HEK293 (cell line): ENCODE data around the gene ODR4.
A peak's percentile ranks its signal among the peaks of the same experiment; 100 is the strongest.

Experiments
- GLI4 ChIP-seq: fragments of 450-650 bp; formaldehyde crosslinking; IDR thresholded peaks from 2 replicates; pipeline ENCODE4 v1.5.1; 2016; ENCODE audit warnings: missing biosample characterization, missing genetic modification characterization
- HOXD13 ChIP-seq: sonication (generic); formaldehyde crosslinking; IDR thresholded peaks from 2 replicates; pipeline ENCODE4 v1.8.0; 2022; ENCODE audit warnings: missing genetic modification reagents, borderline replicate concordance
- RBAK ChIP-seq: fragments of 450-650 bp; formaldehyde crosslinking; IDR thresholded peaks from 2 replicates; pipeline ENCODE4 v1.5.1; 2016; ENCODE audit warnings: missing biosample characterization, missing genetic modification characterization
- ZFP3 ChIP-seq: fragments of 450-650 bp; formaldehyde crosslinking; IDR thresholded peaks from 2 replicates; pipeline ENCODE4 v1.5.1; 2016; ENCODE audit warnings: low read depth, missing biosample characterization, missing genetic modification characterization
- ZFP37 ChIP-seq: fragments of 450-650 bp; formaldehyde crosslinking; IDR thresholded peaks from 2 replicates; pipeline ENCODE4 v1.5.1; 2016; ENCODE audit warnings: missing biosample characterization, missing genetic modification characterization
- ZFP69B ChIP-seq: fragments of 450-650 bp; formaldehyde crosslinking; IDR thresholded peaks from 2 replicates; pipeline ENCODE4 v1.5.1; 2016; ENCODE audit warnings: missing biosample characterization, missing genetic modification characterization
- ZNF146 ChIP-seq: fragments of 450-650 bp; formaldehyde crosslinking; IDR thresholded peaks from 2 replicates; pipeline ENCODE4 v1.5.1; 2016; ENCODE audit warnings: missing biosample characterization, missing genetic modification characterization
- ZNF19 ChIP-seq: fragments of 450-650 bp; formaldehyde crosslinking; IDR thresholded peaks from 2 replicates; pipeline ENCODE4; 2016; ENCODE audit warnings: missing biosample characterization, missing genetic modification characterization, low read depth
- ZNF214 ChIP-seq: fragments of 450-650 bp; formaldehyde crosslinking; IDR thresholded peaks from 2 replicates; pipeline ENCODE4 v1.5.1; 2017; ENCODE audit warnings: missing biosample characterization, mild to moderate bottlenecking, missing genetic modification characterization, borderline replicate concordance
- ZNF280C ChIP-seq: fragments of 450-650 bp; formaldehyde crosslinking; IDR thresholded peaks from 2 replicates; pipeline ENCODE4 v1.5.1; 2016; ENCODE audit warnings: missing biosample characterization, missing genetic modification characterization
- ZNF324 ChIP-seq: fragments of 450-650 bp; formaldehyde crosslinking; IDR thresholded peaks from 2 replicates; pipeline ENCODE4 v1.5.1; 2016; ENCODE audit warnings: missing biosample characterization, missing genetic modification characterization
- ZNF366 ChIP-seq: fragments of 450-650 bp; formaldehyde crosslinking; conservative IDR thresholded peaks from 2 replicates; pipeline ENCODE4 v1.5.1; 2016; ENCODE audit warnings: missing biosample characterization, missing genetic modification characterization
- ZNF580 ChIP-seq: fragments of 450-650 bp; formaldehyde crosslinking; IDR thresholded peaks from 2 replicates; pipeline ENCODE4 v1.5.1; 2016; ENCODE audit warnings: missing biosample characterization, missing genetic modification characterization
- ZNF654 ChIP-seq: fragments of 450-650 bp; formaldehyde crosslinking; IDR thresholded peaks from 2 replicates; pipeline ENCODE4 v1.5.1; 2016; ENCODE audit warnings: low read depth, missing biosample characterization, missing genetic modification characterization
- ZNF704 ChIP-seq: fragments of 450-650 bp; formaldehyde crosslinking; IDR thresholded peaks from 2 replicates; pipeline ENCODE4 v1.5.1; 2016; ENCODE audit warnings: missing biosample characterization, missing genetic modification characterization
- ZNF768 ChIP-seq: fragments of 450-650 bp; formaldehyde crosslinking; IDR thresholded peaks from 2 replicates; pipeline ENCODE4 v1.5.1; 2018; ENCODE audit warnings: missing biosample characterization, mild to moderate bottlenecking, missing genetic modification characterization
- ZSCAN16 ChIP-seq: fragments of 450-650 bp; formaldehyde crosslinking; IDR thresholded peaks from 2 replicates; pipeline ENCODE4 v1.5.1; 2016; ENCODE audit warnings: missing biosample characterization, missing genetic modification characterization
- TF ChIP-seq, protein P1 (sequence below): fragments of 450-650 bp; formaldehyde crosslinking; IDR thresholded peaks from 2 replicates; pipeline ENCODE4 v1.5.1; 2016; ENCODE audit warnings: missing biosample characterization, missing genetic modification characterization
- TF ChIP-seq, protein P2 (sequence below): fragments of 450-650 bp; formaldehyde crosslinking; IDR thresholded peaks from 2 replicates; pipeline ENCODE4 v1.5.1; 2016; ENCODE audit warnings: missing biosample characterization, missing genetic modification characterization
- TF ChIP-seq, protein P3 (sequence below): fragments of 450-650 bp; formaldehyde crosslinking; IDR thresholded peaks from 2 replicates; pipeline ENCODE4 v1.5.1; 2016; ENCODE audit warnings: missing biosample characterization, missing genetic modification characterization
- TF ChIP-seq, protein P4 (sequence below): fragments of 450-650 bp; formaldehyde crosslinking; IDR thresholded peaks from 2 replicates; pipeline ENCODE4 v1.5.1; 2016; ENCODE audit warnings: missing biosample characterization, missing genetic modification characterization
- TF ChIP-seq, protein P5 (sequence below): fragments of 450-650 bp; formaldehyde crosslinking; IDR thresholded peaks from 2 replicates; pipeline ENCODE4 v1.5.1; 2016; ENCODE audit warnings: missing biosample characterization, missing genetic modification characterization, borderline replicate concordance

ODR4 gene

GRCh38 chr1:186375152-186375928 lies at the start of gene ODR4, which contains the start of gene TPR (continued):
- no peak for TF ChIP-seq ZNF768 (tag by site-specific recombination)
- TF ChIP-seq GLI4 (tag by site-specific recombination): no peak
- peak; percentile 83 for TF ChIP-seq ZNF324
- TF ChIP-seq ZNF146 (tag by site-specific recombination): 0 out of 2 replicates have a peak, but pooled peaks have one; percentile 3
- TF ChIP-seq ZNF366 (tag by site-specific recombination): peak; percentile 53; the same call in 1 of the 2 replicates
- TF ChIP-seq ZNF654 (tag by site-specific recombination): peak; percentile 61
- peak; percentile 57; the same call in 1 of the 2 replicates for TF ChIP-seq ZNF580 (tag by site-specific recombination)
- TF ChIP-seq ZFP3 (tag by site-specific recombination): no peak
- TF ChIP-seq, protein P1, sequence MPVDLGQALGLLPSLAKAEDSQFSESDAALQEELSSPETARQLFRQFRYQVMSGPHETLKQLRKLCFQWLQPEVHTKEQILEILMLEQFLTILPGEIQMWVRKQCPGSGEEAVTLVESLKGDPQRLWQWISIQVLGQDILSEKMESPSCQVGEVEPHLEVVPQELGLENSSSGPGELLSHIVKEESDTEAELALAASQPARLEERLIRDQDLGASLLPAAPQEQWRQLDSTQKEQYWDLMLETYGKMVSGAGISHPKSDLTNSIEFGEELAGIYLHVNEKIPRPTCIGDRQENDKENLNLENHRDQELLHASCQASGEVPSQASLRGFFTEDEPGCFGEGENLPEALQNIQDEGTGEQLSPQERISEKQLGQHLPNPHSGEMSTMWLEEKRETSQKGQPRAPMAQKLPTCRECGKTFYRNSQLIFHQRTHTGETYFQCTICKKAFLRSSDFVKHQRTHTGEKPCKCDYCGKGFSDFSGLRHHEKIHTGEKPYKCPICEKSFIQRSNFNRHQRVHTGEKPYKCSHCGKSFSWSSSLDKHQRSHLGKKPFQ (tag by site-specific recombination): peak; percentile 84; the same call in 1 of the 2 replicates
- no peak for TF ChIP-seq HOXD13 (CRISPR knock-in tag)
- TF ChIP-seq ZSCAN16 (tag by site-specific recombination): 0 out of 2 replicates have a peak, but pooled peaks have one; percentile 62
- TF ChIP-seq, protein P2, sequence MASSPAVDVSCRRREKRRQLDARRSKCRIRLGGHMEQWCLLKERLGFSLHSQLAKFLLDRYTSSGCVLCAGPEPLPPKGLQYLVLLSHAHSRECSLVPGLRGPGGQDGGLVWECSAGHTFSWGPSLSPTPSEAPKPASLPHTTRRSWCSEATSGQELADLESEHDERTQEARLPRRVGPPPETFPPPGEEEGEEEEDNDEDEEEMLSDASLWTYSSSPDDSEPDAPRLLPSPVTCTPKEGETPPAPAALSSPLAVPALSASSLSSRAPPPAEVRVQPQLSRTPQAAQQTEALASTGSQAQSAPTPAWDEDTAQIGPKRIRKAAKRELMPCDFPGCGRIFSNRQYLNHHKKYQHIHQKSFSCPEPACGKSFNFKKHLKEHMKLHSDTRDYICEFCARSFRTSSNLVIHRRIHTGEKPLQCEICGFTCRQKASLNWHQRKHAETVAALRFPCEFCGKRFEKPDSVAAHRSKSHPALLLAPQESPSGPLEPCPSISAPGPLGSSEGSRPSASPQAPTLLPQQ (tag by site-specific recombination): peak; percentile 58; the same call in 1 of the 2 replicates
- TF ChIP-seq, protein P3, sequence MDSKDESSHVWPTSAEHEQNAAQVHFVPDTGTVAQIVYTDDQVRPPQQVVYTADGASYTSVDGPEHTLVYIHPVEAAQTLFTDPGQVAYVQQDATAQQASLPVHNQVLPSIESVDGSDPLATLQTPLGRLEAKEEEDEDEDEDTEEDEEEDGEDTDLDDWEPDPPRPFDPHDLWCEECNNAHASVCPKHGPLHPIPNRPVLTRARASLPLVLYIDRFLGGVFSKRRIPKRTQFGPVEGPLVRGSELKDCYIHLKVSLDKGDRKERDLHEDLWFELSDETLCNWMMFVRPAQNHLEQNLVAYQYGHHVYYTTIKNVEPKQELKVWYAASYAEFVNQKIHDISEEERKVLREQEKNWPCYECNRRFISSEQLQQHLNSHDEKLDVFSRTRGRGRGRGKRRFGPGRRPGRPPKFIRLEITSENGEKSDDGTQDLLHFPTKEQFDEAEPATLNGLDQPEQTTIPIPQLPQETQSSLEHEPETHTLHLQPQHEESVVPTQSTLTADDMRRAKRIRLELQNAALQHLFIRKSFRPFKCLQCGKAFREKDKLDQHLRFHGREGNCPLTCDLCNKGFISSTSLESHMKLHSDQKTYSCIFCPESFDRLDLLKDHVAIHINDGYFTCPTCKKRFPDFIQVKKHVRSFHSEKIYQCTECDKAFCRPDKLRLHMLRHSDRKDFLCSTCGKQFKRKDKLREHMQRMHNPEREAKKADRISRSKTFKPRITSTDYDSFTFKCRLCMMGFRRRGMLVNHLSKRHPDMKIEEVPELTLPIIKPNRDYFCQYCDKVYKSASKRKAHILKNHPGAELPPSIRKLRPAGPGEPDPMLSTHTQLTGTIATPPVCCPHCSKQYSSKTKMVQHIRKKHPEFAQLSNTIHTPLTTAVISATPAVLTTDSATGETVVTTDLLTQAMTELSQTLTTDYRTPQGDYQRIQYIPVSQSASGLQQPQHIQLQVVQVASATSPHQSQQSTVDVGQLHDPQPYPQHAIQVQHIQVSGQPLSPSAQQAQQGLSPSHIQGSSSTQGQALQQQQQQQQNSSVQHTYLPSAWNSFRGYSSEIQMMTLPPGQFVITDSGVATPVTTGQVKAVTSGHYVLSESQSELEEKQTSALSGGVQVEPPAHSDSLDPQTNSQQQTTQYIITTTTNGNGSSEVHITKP (tag by site-specific recombination): no peak; the same call in 1 of the 2 replicates
- TF ChIP-seq, protein P4, sequence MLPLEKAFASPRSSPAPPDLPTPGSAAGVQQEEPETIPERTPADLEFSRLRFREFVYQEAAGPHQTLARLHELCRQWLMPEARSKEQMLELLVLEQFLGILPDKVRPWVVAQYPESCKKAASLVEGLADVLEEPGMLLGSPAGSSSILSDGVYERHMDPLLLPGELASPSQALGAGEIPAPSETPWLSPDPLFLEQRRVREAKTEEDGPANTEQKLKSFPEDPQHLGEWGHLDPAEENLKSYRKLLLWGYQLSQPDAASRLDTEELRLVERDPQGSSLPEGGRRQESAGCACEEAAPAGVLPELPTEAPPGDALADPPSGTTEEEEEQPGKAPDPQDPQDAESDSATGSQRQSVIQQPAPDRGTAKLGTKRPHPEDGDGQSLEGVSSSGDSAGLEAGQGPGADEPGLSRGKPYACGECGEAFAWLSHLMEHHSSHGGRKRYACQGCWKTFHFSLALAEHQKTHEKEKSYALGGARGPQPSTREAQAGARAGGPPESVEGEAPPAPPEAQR: 0 out of 2 replicates have a peak, but pooled peaks have one; percentile 40
- no peak for TF ChIP-seq ZNF280C
- TF ChIP-seq ZFP69B: peak; percentile 56
- no peak for TF ChIP-seq ZNF214
- no peak for TF ChIP-seq RBAK (tag by site-specific recombination)
- TF ChIP-seq, protein P5, sequence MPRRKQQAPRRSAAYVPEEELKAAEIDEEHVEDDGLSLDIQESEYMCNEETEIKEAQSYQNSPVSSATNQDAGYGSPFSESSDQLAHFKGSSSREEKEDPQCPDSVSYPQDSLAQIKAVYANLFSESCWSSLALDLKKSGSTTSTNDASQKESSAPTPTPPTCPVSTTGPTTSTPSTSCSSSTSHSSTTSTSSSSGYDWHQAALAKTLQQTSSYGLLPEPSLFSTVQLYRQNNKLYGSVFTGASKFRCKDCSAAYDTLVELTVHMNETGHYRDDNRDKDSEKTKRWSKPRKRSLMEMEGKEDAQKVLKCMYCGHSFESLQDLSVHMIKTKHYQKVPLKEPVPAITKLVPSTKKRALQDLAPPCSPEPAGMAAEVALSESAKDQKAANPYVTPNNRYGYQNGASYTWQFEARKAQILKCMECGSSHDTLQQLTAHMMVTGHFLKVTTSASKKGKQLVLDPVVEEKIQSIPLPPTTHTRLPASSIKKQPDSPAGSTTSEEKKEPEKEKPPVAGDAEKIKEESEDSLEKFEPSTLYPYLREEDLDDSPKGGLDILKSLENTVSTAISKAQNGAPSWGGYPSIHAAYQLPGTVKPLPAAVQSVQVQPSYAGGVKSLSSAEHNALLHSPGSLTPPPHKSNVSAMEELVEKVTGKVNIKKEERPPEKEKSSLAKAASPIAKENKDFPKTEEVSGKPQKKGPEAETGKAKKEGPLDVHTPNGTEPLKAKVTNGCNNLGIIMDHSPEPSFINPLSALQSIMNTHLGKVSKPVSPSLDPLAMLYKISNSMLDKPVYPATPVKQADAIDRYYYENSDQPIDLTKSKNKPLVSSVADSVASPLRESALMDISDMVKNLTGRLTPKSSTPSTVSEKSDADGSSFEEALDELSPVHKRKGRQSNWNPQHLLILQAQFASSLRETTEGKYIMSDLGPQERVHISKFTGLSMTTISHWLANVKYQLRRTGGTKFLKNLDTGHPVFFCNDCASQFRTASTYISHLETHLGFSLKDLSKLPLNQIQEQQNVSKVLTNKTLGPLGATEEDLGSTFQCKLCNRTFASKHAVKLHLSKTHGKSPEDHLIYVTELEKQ (tag by site-specific recombination): peak; percentile 69; the same call in 1 of the 2 replicates
- no peak for TF ChIP-seq ZNF19
- peak; percentile 71; the same call in 1 of the 2 replicates for TF ChIP-seq ZFP37 (tag by site-specific recombination)
- no peak for TF ChIP-seq ZNF704 (tag by site-specific recombination)
